HepG2 (cell line): ENCODE measurements around the gene ITGAE. TPM values are rescaled to one million over a fixed set of nuclear protein-coding genes. Genes with fewer than 3 reads are reported as not detected.

ENCODE experiments used
- ATF7-NPFF ChIP-seq: sonication (generic); formaldehyde crosslinking; IDR thresholded peaks from 2 replicates; pipeline ENCODE4 v1.8.1; 2023; ENCODE audit warnings: mild to moderate bottlenecking, low read depth, missing genetic modification reagents, moderate library complexity
- ATRX ChIP-seq: sonication (generic); formaldehyde crosslinking; IDR thresholded peaks from 2 replicates; pipeline ENCODE4 v1.4.0; 2020; ENCODE audit warnings: missing genetic modification reagents, borderline replicate concordance
- CEBPG ChIP-seq: IDR thresholded peaks from 2 replicates; pipeline ENCODE4 v1.6.1; 2016
- DNMT1 ChIP-seq: sonication (generic); formaldehyde crosslinking; IDR thresholded peaks from 2 replicates; pipeline ENCODE4 v1.5.1; 2020; ENCODE audit warnings: mild to moderate bottlenecking, missing genetic modification reagents
- ETV6 ChIP-seq: sonication (generic); formaldehyde crosslinking; conservative IDR thresholded peaks from 2 replicates; pipeline ENCODE4 v1.4.0; 2020; ENCODE audit warnings: missing genetic modification reagents
- KMT2A ChIP-seq: sonication (generic); formaldehyde crosslinking; IDR thresholded peaks from 2 replicates; pipeline ENCODE4 v1.4.0; 2020; ENCODE audit warnings: missing genetic modification reagents
- MATR3 ChIP-seq: sonication (generic); formaldehyde crosslinking; IDR thresholded peaks from 2 replicates; pipeline ENCODE4 v1.4.0; 2020; ENCODE audit warnings: missing genetic modification reagents
- MAZ ChIP-seq, 2 experiments: sonication (generic) in 1 of 2; formaldehyde crosslinking in 1 of 2; IDR thresholded peaks; 2 replicates each; pipeline versions ENCODE4 v1.5.0 to v1.6.1; 2012 to 2020; ENCODE audit warnings: low read depth in 2 of 2, mild to moderate bottlenecking in 2 of 2, borderline replicate concordance in 1 of 2, improper control_type of control experiment in 1 of 2, low read length in 1 of 2, missing genetic modification reagents in 1 of 2, moderate library complexity in 1 of 2
- SCMH1 ChIP-seq: sonication (generic); formaldehyde crosslinking; IDR thresholded peaks from 2 replicates; pipeline ENCODE4 v1.9.0; 2021; ENCODE audit warnings: missing genetic modification reagents, mild to moderate bottlenecking, borderline replicate concordance
- SMAD1 ChIP-seq: sonication (generic); formaldehyde crosslinking; IDR thresholded peaks from 2 replicates; pipeline ENCODE4 v1.4.0; 2020; ENCODE audit warnings: missing genetic modification reagents, low read depth, mild to moderate bottlenecking, borderline replicate concordance
- SRSF4 ChIP-seq: fragments of 200-400 bp; formaldehyde crosslinking; IDR thresholded peaks from one replicate; pipeline ENCODE4 v1.6.1; 2018; ENCODE audit warnings: mild to moderate bottlenecking, low read depth, low read length, moderate library complexity; ENCODE audit not compliant: poor library complexity, severe bottlenecking
- THAP11 ChIP-seq: IDR thresholded peaks from 2 replicates; pipeline ENCODE4 v1.6.1; 2016; ENCODE audit warnings: missing biosample characterization, missing genetic modification reagents
- ZKSCAN8 ChIP-seq: IDR thresholded peaks from 2 replicates; pipeline ENCODE4 v1.6.1; 2016; ENCODE audit warnings: borderline replicate concordance, missing genetic modification reagents, missing compliant biosample characterization
- ZNF33A ChIP-seq: sonication (generic); formaldehyde crosslinking; IDR thresholded peaks from 2 replicates; pipeline ENCODE4 v1.5.1; 2020; ENCODE audit warnings: missing genetic modification reagents, mild to moderate bottlenecking, moderate library complexity, borderline replicate concordance
- ZNF44 ChIP-seq: sonication (generic); formaldehyde crosslinking; IDR thresholded peaks from 2 replicates; pipeline ENCODE4 v1.5.1; 2020; ENCODE audit warnings: mild to moderate bottlenecking, missing genetic modification reagents
- ZNF451 ChIP-seq: sonication (generic); formaldehyde crosslinking; IDR thresholded peaks from 2 replicates; pipeline ENCODE4 v1.5.0; 2020; ENCODE audit warnings: mild to moderate bottlenecking, missing genetic modification reagents
- ZNF543 ChIP-seq: sonication (generic); formaldehyde crosslinking; IDR thresholded peaks from 2 replicates; pipeline ENCODE4 v1.4.0; 2020; ENCODE audit warnings: mild to moderate bottlenecking, missing genetic modification reagents
- ZNF589 ChIP-seq: sonication (generic); formaldehyde crosslinking; conservative IDR thresholded peaks from 2 replicates; pipeline ENCODE4 v1.8.0; 2022; ENCODE audit warnings: mild to moderate bottlenecking, moderate library complexity, missing genetic modification reagents
- ZNF607 ChIP-seq: sonication (generic); formaldehyde crosslinking; IDR thresholded peaks from 2 replicates; pipeline ENCODE4 v1.5.1; 2020; ENCODE audit warnings: missing genetic modification reagents, mild to moderate bottlenecking, borderline replicate concordance
- ZNF746 ChIP-seq: sonication (generic); formaldehyde crosslinking; IDR thresholded peaks from 2 replicates; pipeline ENCODE4 v1.8.0; 2022; ENCODE audit warnings: mild to moderate bottlenecking, missing genetic modification reagents
- ZNF777 ChIP-seq: sonication (generic); formaldehyde crosslinking; IDR thresholded peaks from 2 replicates; pipeline ENCODE4 v1.4.0; 2020; ENCODE audit warnings: missing genetic modification reagents
- polyA plus RNA-seq, 8 experiments: library from polyadenylated mRNA; depleted of rRNA in 3 of 8; stranded (reverse) in 7 of 8; unstranded in 1 of 8; fragments of >200 nt; fragmentation: Illumina TruSeq in 4 of 8; extraction: Trizol in 4 of 8; gene quantifications; 2 replicates each; pipeline versions ENCODE4 v1.2.1 to v1.2.3, GENCODE V29; 2011 to 2016; ENCODE audit warnings: low read depth in 4 of 8, missing spikeins in 1 of 8, mixed read lengths in 1 of 8; ENCODE audit not compliant: insufficient read depth in 1 of 8
- total RNA-seq, 5 experiments: library from RNA; depleted of rRNA; stranded (reverse); fragments of >200 nt; fragmentation: Illumina TruSeq; extraction: Trizol; gene quantifications; 2 replicates each; pipeline ENCODE4 v1.2.3, GENCODE V29; 2016; ENCODE audit warnings: low read depth in 1 of 5
- TF ChIP-seq, protein P1 (sequence below): sonication (generic); formaldehyde crosslinking; IDR thresholded peaks from 2 replicates; pipeline ENCODE4 v1.5.0; 2020; ENCODE audit warnings: mild to moderate bottlenecking, missing genetic modification reagents
- TF ChIP-seq, protein P2 (sequence below): IDR thresholded peaks from 2 replicates; pipeline ENCODE4 v1.6.1; 2016; ENCODE audit warnings: low read depth, borderline replicate concordance
- TF ChIP-seq, protein P3 (sequence below): sonication (generic); formaldehyde crosslinking; IDR thresholded peaks from 2 replicates; pipeline ENCODE4 v1.8.0; 2022; ENCODE audit warnings: missing genetic modification reagents, low read depth, mild to moderate bottlenecking, borderline replicate concordance
- TF ChIP-seq, protein P4 (sequence below): sonication (generic); formaldehyde crosslinking; IDR thresholded peaks from 2 replicates; pipeline ENCODE4 v1.8.1; 2023; ENCODE audit warnings: mild to moderate bottlenecking, inconsistent platforms, moderate library complexity, missing genetic modification reagents, borderline replicate concordance

ITGAE gene
- total and polyA plus RNA-seq, 2 of the 13 experiments (the other 11 are each of a cell fraction or from before 2014, with no cell fraction given) = 42.3 to 49.0 TPM

DNA sequence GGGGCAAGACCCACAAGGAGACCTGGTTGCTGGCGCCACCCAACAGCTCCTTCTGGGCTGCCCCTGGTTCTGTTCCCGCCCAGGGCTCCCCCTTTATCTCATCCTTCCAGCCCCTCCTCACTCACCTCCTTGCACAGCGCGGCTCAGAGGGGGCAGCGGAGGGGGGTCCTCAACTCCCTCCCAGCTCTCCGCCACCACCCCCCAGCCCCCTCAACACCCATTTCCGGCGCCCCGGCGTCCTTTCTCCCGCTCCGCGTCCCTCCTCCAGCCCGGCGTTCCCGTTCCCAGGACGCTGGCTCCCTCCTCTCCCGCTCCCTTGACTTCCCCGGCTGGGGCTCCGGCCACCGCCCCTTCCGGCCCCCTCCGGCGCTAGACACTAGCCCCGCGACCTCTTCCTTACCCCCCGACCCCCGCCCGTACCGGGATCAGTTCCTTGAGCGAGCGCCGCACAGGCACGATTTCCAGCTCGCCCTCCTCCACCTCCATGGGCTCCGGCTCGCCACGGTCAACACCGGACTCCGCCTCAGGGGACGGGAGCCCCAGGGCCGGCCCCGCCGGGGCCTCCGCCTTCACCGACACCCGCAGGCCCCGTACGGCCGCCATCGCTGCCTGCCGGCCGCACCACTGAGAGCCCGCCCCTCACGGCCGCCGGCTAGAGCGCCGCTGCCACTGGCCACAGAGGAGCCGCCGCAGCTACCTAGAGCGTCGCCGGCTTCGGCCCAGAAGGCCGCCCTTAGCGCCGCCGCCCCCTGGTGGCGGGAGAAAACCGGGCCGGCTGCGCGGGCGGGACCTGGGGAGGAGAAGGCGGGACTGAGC lies 44.8 kb upstream of the ITGAE start, which contains the start of gene NCBP3 (continued):
- TF ChIP-seq, protein P1, sequence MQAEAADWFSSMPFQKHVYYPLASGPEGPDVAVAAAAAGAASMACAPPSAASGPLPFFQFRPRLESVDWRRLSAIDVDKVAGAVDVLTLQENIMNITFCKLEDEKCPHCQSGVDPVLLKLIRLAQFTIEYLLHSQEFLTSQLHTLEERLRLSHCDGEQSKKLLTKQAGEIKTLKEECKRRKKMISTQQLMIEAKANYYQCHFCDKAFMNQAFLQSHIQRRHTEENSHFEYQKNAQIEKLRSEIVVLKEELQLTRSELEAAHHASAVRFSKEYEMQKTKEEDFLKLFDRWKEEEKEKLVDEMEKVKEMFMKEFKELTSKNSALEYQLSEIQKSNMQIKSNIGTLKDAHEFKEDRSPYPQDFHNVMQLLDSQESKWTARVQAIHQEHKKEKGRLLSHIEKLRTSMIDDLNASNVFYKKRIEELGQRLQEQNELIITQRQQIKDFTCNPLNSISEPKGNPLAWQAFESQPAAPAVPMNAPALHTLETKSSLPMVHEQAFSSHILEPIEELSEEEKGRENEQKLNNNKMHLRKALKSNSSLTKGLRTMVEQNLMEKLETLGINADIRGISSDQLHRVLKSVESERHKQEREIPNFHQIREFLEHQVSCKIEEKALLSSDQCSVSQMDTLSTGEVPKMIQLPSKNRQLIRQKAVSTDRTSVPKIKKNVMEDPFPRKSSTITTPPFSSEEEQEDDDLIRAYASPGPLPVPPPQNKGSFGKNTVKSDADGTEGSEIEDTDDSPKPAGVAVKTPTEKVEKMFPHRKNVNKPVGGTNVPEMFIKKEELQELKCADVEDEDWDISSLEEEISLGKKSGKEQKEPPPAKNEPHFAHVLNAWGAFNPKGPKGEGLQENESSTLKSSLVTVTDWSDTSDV = no peak; the same call in 1 of the 2 replicates
- TF ChIP-seq, protein P2, sequence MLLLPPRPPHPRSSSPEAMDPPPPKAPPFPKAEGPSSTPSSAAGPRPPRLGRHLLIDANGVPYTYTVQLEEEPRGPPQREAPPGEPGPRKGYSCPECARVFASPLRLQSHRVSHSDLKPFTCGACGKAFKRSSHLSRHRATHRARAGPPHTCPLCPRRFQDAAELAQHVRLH (CRISPR knock-in tag) = no peak
- 0 out of 2 replicates have a peak, but pooled peaks have one; percentile 45 for TF ChIP-seq ZKSCAN8 (CRISPR knock-in tag)
- no peak for TF ChIP-seq MAZ (IDR thresholded peaks at IDR 0.05; ENCODE audit: borderline replicate concordance, low read depth, low read length)
- peak; percentile 93 for TF ChIP-seq MAZ (CRISPR knock-in tag; IDR thresholded peaks at IDR 0.05; ENCODE audit: low read depth)
- TF ChIP-seq THAP11 (CRISPR knock-in tag) = peak; percentile 93
- no peak for TF ChIP-seq ZNF44
- TF ChIP-seq ATF7-NPFF (CRISPR knock-in tag) = peak; percentile 80; the same call in 1 of the 2 replicates
- TF ChIP-seq, protein P3, sequence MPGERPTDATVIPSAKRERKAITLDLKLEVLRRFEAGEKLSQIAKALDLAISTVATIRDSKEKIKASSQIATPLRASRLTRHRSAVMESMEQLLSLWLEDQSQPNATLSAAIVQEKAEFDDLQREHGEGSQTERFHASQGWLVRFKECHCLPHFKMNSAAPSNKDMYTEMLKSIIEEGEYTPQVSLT (CRISPR knock-in tag) = no peak
- no peak for TF ChIP-seq MATR3 (CRISPR knock-in tag)
- peak; percentile 68; the same call in 1 of the 2 replicates for TF ChIP-seq ETV6 (CRISPR knock-in tag)
- TF ChIP-seq ZNF451 (CRISPR knock-in tag) = peak; percentile 86; the same call in 1 of the 2 replicates
- TF ChIP-seq, protein P4, sequence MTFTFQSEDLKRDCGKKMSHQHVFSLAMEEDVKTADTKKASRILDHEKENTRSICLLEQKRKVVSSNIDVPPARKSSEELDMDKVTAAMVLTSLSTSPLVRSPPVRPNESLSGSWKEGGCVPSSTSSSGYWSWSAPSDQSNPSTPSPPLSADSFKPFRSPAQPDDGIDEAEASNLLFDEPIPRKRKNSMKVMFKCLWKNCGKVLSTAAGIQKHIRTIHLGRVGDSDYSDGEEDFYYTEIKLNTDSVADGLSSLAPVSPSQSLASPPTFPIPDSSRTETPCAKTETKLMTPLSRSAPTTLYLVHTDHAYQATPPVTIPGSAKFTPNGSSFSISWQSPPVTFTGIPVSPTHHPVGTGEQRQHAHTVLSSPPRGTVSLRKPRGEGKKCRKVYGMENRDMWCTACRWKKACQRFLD (CRISPR knock-in tag) = 0 out of 2 replicates have a peak, but pooled peaks have one; percentile 58
- no peak; the same call in 1 of the 2 replicates for TF ChIP-seq ZNF746
- TF ChIP-seq ZNF589 (CRISPR knock-in tag) = peak; percentile 73; the same call in 1 of the 2 replicates
- TF ChIP-seq KMT2A (CRISPR knock-in tag) = peak; percentile 83; the same call in 1 of the 2 replicates
- TF ChIP-seq SMAD1 = 0 out of 2 replicates have a peak, but pooled peaks have one; percentile 58
- no peak for TF ChIP-seq ATRX
- no peak for TF ChIP-seq SCMH1 (CRISPR knock-in tag)
- no peak for TF ChIP-seq ZNF33A
- peak; percentile 92 for TF ChIP-seq ZNF543 (CRISPR knock-in tag)
- TF ChIP-seq DNMT1 (CRISPR knock-in tag) = no peak
- TF ChIP-seq ZNF777 (CRISPR knock-in tag) = no peak
- peak; percentile 92 for TF ChIP-seq ZNF607 (CRISPR knock-in tag)
- TF ChIP-seq SRSF4 = no peak
- TF ChIP-seq CEBPG = no peak; the same call in 1 of the 2 replicates
